HL-60 (cell line): ENCODE data around the gene COL6A3.

Experiments
- CTCF ChIP-seq: IDR thresholded peaks from one replicate; pipeline ENCODE4 v1.5.1; 2011; ENCODE audit warnings: low read length, control low read depth, inconsistent platforms; ENCODE audit not compliant: insufficient read depth
- REST ChIP-seq: IDR thresholded peaks from 2 replicates; pipeline ENCODE4 v1.6.1; 2012; ENCODE audit warnings: low read depth; ENCODE audit not compliant: insufficient replicate concordance

GRCh38 chr2:237405006-237405559, 8.9 kb downstream of the COL6A3 start:
- TF ChIP-seq CTCF: no peak
- no peak for TF ChIP-seq REST
